ENCODE data around the gene SLC25A11. TPM values are rescaled to one million over a fixed set of nuclear protein-coding genes. Genes with fewer than 3 reads are reported as not detected.
A peak's percentile ranks its signal among the peaks of the same experiment; 100 is the strongest.

The SLC25A11 gene
- total and polyA plus RNA-seq, 2 donors (not counting 1 experiment from before 2014, with no cell fraction given) = 29.2 to 59.3 TPM

GRCh38 chr17:4971826-4972225 lies 32.0 kb upstream of the SLC25A11 start:
- TF ChIP-seq EZH2 (IDR thresholded peaks at IDR 0.05; ENCODE audit: low read length, missing control alignments) (no peak), CTCF (conservative IDR thresholded peaks at IDR 0.05 in 1 of 2, IDR thresholded peaks at IDR 0.05 in 1 of 2; ENCODE audit: low read depth in 1 of 2, low read length in 2 of 2) (no peak)

GRCh38 chr17:4970273-4970672 lies 30.4 kb upstream of the SLC25A11 start:
- Histone ChIP-seq H3K27me3 (ENCODE audit: control insufficient read depth, insufficient read depth, low read length) (no peaks in the 10 kb centered on the region), H2AFZ (ENCODE audit: low read length) (no peak overlapping the region), H4K20me1 (ENCODE audit: control insufficient read depth, extremely low read depth, insufficient read depth, low read length) (no peaks in the 10 kb centered on the region), H3K79me2 (ENCODE audit: control insufficient read depth, insufficient read depth, low read length) (peaks cover 13% of the 10 kb centered on the region), H3K27ac (ENCODE audit: insufficient read depth, low read length) (peak overlapping the region; percentile 97), H3K9me3 (ENCODE audit: control insufficient read depth, insufficient read depth, low read depth, low read length) (no peaks in the 10 kb centered on the region), H3K4me2 (ENCODE audit: extremely low read depth, insufficient read depth, low read length) (no peak overlapping the region), H3K4me3 (replicated peaks in 1 of 4; ENCODE audit: control extremely low read depth in 1 of 4, insufficient read depth in 1 of 4, low read depth in 3 of 4, low read length in 4 of 4) (peak overlapping the region in 1 of 4 experiments; percentile 87), H3K9ac (ENCODE audit: insufficient read depth, low read length) (no peak overlapping the region), H3K36me3 (ENCODE audit: control insufficient read depth, insufficient read depth, low read length) (peaks cover 13% of the 10 kb centered on the region), H3K4me1 (ENCODE audit: control insufficient read depth, extremely low read depth, insufficient read depth, low read length) (peaks cover 19% of the 10 kb centered on the region)
- no peak for TF ChIP-seq EZH2 (IDR thresholded peaks at IDR 0.05; ENCODE audit: low read length, missing control alignments)
- no peak for TF ChIP-seq CTCF (conservative IDR thresholded peaks at IDR 0.05 in 1 of 2, IDR thresholded peaks at IDR 0.05 in 1 of 2; ENCODE audit: low read depth in 1 of 2, low read length in 2 of 2)
- no peak for DNase-seq (ENCODE audit: low read depth in 2 of 2)

More at GRCh38 chr17:4971826-4972225, 32.0 kb upstream of the SLC25A11 start:
- no peak overlapping the region for H2AFZ ChIP-seq (ENCODE audit: low read length)
- no peak for DNase-seq (ENCODE audit: low read depth in 2 of 2)
- H3K9ac ChIP-seq (ENCODE audit: insufficient read depth, low read length) = no peak overlapping the region
- H3K79me2 ChIP-seq (ENCODE audit: control insufficient read depth, insufficient read depth, low read length) = peaks cover 6% of the 10 kb centered on the region
- no peak overlapping the region for H3K27ac ChIP-seq (ENCODE audit: insufficient read depth, low read length)
- H3K4me1 ChIP-seq (ENCODE audit: control insufficient read depth, extremely low read depth, insufficient read depth, low read length) = peaks cover 14% of the 10 kb centered on the region
- no peaks in the 10 kb centered on the region for H4K20me1 ChIP-seq (ENCODE audit: control insufficient read depth, extremely low read depth, insufficient read depth, low read length)
- no peak overlapping the region for H3K4me3 ChIP-seq (replicated peaks in 1 of 4; ENCODE audit: control extremely low read depth in 1 of 4, insufficient read depth in 1 of 4, low read depth in 3 of 4, low read length in 4 of 4)
- H3K27me3 ChIP-seq (ENCODE audit: control insufficient read depth, insufficient read depth, low read length) = no peaks in the 10 kb centered on the region
- H3K9me3 ChIP-seq (ENCODE audit: control insufficient read depth, insufficient read depth, low read depth, low read length) = no peaks in the 10 kb centered on the region
- H3K36me3 ChIP-seq (ENCODE audit: control insufficient read depth, insufficient read depth, low read length) = peaks cover 12% of the 10 kb centered on the region
- no peak overlapping the region for H3K4me2 ChIP-seq (ENCODE audit: extremely low read depth, insufficient read depth, low read length)

GRCh38 chr17:4969551-4970173 lies 29.8 kb upstream of the SLC25A11 start:
- H3K9ac ChIP-seq (ENCODE audit: insufficient read depth, low read length) = peak overlapping the region; percentile 9

More at GRCh38 chr17:4969551-4970173, 29.8 kb upstream of the SLC25A11 start:
- Histone ChIP-seq H2AFZ (ENCODE audit: low read length) (no peak overlapping the region), H3K4me2 (ENCODE audit: extremely low read depth, insufficient read depth, low read length) (peak overlapping the region; percentile 83), H3K27me3 (ENCODE audit: control insufficient read depth, insufficient read depth, low read length) (no peaks in the 10 kb centered on the region), H3K27ac (ENCODE audit: insufficient read depth, low read length) (peak overlapping the region; percentile 97), H3K4me3 (replicated peaks in 1 of 4; ENCODE audit: control extremely low read depth in 1 of 4, insufficient read depth in 1 of 4, low read depth in 3 of 4, low read length in 4 of 4) (peak overlapping the region in 3 of 4 experiments; percentile 33 to 87 (median 81)), H4K20me1 (ENCODE audit: control insufficient read depth, extremely low read depth, insufficient read depth, low read length) (no peaks in the 10 kb centered on the region), H3K79me2 (ENCODE audit: control insufficient read depth, insufficient read depth, low read length) (peaks cover 15% of the 10 kb centered on the region), H3K4me1 (ENCODE audit: control insufficient read depth, extremely low read depth, insufficient read depth, low read length) (peaks cover 19% of the 10 kb centered on the region), H3K9me3 (ENCODE audit: control insufficient read depth, insufficient read depth, low read depth, low read length) (no peaks in the 10 kb centered on the region), H3K36me3 (ENCODE audit: control insufficient read depth, insufficient read depth, low read length) (peaks cover 13% of the 10 kb centered on the region)
- TF ChIP-seq CTCF (conservative IDR thresholded peaks at IDR 0.05 in 1 of 2, IDR thresholded peaks at IDR 0.05 in 1 of 2; ENCODE audit: low read depth in 1 of 2, low read length in 2 of 2) = no peak
- no peak for TF ChIP-seq EZH2 (IDR thresholded peaks at IDR 0.05; ENCODE audit: low read length, missing control alignments)
- peak; percentile 47 to 58 for DNase-seq (ENCODE audit: low read depth in 2 of 2)

All from fibroblast of lung (primary cell).